H4 (cell line): Measurements from ENCODE around the gene KLC1. TPM values are rescaled to one million over a fixed set of nuclear protein-coding genes. Genes with fewer than 3 reads are reported as not detected.
"Not testable (repeated sequence)": the region's sequence is repeated elsewhere in the genome, so short reads cannot be mapped to it uniquely, and the experiment has no call there.

ENCODE experiments used
- DNase-seq: peaks from one replicate; pipeline ENCODE4 v3.0.0-alpha.2; 2015; ENCODE audit warnings: low spot score
- total RNA-seq: library from RNA; depleted of rRNA; stranded (reverse); fragments of >200 nt; shearing (Covaris generic); gene quantifications from 2 replicates; pipeline ENCODE4 v1.2.3, GENCODE V29; 2014

KLC1 gene
- total RNA-seq, 1 experiment from 2014 or later = 75.5 TPM

DNA sequence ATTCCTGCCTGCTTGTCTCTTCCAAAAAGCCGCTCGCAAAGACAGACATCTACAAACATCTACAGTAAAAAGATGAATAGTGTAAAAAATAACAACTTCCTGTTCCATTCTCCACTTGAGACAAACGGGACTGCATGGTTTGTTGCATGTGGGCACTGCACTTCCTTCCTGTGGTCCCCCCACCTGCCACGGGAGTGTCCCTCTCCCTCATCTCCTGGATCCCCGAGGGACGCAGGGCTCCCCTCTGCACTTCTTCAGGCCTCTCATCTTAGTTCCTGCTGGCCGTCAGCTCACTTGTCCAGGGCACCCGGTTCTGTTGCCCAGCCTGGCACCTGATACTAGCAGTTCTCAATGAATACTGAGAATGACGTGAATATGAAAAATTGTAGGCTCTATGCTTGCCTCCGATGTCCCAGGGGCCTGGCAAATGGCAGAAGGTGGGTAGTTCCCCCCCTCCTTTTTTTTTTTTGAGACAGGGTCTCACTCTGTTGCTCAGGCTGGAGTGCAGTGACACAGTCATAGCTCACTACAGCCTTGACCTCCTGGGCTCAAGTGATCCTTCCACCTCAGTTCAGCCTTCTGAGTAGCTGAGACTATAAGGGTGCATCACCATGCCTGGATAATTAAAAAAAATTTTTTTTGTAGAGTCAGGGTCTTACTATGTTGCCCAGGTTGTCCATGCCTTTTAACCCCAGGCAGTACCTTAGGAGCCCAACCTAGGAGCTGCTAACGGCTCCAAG is 3.5 kb upstream of the KLC1 start:
- no peak for DNase-seq

DNA sequence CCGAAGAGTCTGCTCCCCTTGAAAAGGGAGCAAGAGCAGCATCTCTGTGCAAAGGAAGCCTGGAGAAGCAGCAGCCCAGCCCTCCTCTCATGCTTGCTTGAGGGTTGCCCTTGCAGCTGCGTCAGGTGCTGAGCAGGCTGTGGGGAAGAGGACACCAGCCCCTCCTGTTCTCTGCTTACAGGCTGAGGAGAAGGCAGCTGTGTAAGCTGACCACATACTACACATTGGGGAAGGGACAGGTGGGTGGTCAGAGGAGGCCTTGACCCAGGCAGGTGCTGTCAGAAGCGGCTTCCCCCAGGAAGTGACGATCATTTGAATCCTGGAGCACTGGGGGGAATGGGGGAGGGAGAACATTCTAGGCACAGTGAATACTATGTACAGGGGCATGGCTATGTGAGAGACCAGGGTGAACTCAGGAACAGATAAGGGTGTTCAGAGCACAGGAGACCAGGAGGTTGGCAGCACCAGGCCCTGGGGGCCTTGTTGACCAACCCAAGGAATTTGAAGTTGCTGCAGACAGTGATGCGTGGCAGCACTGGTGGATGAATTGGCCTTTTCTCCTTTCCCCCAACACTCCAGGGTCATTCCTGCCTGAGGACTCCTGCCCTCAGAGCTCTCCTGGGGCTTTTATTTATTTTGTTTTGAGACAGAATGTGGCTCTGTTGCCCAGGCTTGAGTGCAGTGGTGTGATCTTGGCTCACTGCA is 2.7 kb upstream of the KLC1 start:
- DNase-seq = no peak

DNA sequence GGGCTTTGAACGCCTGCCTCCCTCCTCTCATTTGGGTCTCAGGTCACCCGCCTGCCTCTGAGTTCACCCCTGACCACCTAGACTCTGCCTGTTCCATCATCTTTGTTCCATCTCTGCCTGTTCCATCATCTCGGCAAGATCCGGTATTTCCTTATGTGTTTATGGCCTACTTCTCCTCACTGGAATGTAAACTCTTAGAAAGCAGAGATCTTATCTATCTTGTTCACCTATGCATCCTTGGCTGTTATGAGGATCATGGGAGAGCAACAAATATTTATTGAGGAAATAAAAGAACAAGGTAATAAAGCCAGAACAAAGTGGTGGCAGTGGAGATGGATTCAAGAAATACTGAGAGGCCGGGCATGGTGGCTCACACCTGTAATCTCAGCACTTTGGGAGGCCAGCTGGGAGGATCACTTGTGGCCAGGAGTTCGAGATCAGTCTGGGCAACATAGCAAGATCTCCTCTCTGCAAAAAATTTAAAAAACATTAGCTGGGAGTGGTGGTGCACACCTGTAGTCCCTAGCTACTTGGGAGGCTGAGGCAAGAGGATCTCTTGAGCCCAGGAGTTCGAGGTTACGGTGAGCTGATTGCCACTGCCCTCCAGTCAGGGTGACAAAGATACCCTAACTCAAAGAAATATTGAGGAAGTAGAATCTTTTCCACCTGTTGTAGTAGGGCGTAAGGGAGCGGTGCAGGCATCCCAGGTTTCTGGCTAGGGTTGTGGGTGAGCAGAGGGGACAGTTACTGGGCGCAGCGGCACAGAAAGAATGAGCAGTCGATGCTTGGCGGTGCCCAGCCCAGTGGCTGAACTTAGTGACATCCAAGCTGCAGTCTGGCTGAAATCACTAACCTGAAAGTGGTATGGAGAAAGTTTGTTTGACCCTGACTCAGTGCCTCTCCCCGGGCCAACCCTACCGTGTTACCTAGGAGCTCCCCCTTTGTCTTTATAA is 1.7 kb upstream of the KLC1 start:
- no peak for DNase-seq

DNA sequence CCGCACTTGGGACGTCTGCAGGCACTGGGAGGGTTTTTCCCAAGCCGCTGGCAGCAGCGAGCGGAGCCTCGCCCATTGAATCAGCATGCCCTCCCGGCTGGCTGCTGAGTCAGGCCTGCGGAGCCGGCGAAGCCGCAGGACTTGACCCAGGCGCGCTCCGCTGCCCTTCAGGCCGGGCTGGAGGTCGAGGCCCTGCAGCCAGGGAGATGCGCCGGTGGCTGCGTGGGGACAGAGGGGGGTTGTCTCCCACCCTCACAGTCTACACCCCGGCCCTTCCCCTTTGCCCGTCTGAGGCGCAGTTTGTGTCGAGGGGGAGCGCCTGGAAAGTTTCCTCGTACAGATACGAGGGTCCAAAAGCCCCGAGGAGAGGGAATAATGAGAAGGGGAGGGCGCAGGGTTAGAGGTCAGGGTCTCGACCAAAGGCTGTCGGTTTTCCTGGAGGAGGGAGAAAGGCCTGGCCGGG is 759 bp upstream of the KLC1 start:
- peak; percentile 37 for DNase-seq

DNA sequence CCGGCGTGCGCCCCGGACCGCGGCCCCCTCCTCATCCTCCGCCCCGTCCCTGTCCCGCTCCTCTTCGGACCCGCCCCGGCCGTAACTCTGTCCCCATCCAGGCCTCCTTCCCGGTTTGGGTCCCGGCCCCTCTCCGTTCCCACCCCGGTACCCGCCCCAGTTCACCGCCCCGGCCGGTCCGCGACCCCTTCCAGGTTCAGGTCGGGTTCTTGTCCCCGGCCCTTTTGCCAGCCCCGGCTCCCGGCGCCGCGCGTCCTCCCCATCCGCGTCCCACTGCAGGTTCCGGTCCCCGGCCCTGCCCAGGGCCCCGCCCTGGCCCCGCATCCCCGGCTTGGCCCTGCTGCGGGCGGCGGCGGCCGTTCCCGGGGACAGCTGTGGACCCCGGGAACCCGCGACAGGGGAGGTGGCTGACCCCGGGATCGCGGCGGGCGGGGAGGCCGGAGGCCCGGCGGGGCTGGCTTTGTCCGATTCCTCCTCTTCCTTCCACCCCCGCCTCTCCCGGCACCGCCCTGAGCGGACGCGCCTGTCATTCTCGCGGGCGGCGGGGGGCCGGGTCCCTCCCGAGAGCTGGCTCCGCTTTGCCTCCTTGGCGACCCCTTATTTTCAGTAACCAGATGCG is 601 bp downstream of the KLC1 start:
- DNase-seq = no peak

DNA sequence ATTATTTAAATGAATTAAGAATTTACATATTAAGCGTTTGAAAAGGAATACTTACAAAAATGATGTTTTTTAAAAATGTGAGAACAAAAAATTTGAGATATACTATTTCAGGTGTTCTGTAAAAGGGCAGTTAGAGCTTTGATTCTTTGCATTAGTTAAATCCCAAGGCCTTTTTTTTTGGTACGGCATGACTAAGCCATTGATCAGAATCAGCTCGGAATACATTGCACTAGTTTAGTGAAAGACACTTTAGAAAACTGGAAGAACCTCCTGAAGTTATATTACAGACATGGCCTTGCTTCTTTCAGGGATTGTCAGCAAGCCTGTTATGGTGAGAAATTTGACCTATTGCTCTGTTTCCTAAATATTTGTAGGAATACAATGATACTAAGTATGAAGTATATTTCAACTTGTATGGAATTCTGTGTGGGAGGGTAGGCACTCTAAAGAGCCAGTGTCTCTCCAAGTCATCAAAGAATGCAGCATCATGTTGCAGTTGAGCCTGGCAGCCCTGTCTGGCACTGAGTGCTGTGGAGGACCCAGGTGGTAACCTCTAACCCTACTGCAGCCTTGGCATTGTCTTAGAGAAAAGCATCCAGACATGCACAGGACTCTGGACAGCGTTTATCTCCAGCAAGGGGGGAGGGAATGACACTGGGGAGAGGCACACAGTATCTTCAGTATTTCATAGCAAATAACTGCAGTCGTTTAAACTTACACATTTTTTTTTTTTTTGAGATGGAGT is 1.5 kb downstream of the KLC1 start:
- DNase-seq = no peak

DNA sequence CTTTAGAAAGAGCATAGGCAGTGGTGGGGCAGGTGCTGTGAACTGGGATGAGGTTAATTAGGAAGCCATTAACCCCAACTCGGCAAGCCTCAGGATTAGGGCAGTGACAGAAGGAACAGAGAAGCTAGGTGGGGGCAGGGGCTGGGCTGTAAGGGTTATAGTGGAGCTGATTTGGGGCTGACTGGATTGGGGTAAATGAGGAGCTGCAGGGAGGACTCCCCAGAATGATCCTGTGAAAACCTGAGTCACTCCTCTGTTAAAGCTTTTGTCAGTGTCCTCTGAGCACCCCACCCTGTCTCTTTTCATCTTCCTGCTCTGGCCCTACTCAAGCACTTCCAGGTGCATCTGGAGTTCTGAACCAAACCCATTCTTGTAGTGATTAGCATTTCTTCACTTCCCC is 4.4 kb downstream of the KLC1 start:
- no peak for DNase-seq

DNA sequence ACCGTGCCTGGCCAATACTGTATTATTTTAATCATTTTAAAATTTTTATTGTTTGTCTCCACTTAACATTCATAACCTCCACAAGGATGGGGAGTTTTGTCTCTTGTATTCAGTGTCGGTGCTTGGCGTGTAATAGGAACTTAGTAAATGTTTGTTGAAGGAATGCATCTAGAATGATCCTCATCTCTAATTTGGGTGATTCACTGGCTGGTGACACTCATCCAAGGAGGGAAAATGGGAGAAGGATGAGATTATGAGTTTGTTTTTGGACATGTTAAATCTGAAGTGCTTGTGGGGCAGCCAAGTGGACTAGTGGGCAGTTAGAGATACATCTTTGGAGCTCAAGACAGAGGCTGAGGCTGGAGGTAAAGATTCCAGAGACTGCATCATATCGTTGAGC is 5.1 kb downstream of the KLC1 start:
- no peak for DNase-seq

DNA sequence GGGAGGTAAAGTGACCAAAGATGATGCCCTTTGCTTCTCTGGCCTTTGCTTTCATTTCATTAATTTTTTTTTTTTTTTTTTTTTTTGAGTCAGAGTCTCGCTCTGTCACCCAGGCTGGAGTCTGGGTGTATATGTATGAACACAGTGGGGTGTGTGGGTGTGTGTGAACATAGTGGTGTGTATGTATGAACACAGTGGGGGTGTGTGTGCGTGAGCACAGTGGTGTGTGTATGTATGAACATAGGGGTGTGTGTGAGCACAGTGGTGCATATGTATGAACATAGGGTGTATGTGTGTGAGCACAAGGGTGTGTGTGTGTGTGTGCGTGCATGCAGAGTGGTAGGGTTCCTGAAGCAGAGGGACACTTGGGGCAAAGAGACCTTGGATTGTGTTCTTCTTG is 9.6 kb downstream of the KLC1 start:
- no peak for DNase-seq

DNA sequence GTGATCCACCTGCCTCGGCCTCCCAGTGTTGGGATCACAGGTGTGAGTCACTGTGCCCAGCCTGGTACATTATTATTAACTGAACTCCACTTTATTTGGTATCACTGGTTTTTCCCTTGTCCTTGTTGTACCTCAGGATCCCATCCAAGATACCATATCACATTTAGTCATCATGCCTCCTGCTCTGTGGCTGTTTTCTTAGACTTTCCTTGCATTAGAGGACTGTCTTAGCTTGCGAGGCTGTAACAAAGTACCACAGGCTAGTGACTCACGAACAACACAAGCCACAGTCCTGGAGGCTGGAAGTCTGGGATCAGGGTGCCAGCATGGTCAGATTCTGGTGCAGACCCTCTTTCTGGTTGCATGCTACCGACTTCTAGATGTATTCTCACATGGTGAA is 12.2 kb downstream of the KLC1 start:
- DNase-seq = no peak

DNA sequence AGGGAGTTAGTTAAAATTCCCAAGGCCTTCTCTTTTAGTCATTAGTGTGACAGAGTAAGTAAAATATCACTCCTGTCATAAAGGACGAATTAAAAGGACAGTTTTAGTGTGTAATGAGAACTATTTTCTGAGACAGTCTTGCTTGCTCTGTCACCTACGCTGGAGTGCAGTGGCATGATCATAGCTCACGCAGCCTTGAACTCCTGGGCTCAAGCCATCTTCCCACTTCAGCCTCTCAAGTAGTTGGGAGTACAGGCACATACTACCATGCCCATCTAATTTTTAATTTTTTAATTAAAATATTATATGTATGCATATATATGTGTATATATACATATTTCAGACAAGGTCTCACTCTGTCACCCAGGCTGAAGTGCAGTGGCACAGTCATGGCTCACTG is 17.2 kb downstream of the KLC1 start:
- no peak for DNase-seq

DNA sequence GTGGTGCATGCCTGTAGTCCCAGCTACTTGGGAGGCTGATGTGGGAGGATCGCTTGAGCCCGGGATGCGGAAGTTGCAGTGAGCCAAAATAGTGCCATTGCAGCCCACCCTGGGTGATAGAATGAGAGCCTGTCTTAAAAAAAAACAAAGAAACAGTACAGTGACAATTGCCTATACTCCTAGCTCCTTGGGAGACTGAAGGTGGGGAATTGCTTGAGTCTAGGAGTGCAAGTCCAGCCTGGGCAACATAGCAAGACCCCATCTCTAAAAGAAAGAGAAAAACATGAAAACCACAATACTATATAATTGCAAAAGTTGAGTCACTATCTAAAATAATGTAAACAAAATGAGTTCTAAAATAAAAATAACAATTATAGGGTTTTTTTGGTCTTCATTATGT is 20.0 kb downstream of the KLC1 start:
- no peak for DNase-seq

DNA sequence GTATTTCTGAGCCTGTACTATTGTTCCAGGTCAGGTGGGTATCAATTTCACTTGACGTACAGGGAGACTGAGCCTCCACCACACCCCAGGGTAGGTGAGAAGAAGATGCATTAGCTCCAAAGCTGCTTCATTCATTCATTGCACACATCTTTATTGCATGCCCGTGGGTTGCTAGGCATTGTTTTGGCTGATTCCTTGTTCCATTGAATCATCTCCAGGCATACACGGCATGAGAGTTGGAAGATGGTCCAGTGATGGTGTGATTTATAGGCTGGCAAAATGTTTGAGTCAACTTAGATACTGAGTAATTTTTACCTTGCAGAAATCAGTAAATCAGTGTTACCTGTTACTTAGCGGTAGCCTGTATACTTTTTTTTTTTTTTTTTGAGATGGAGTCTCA is 21.2 kb downstream of the KLC1 start:
- DNase-seq = no peak

DNA sequence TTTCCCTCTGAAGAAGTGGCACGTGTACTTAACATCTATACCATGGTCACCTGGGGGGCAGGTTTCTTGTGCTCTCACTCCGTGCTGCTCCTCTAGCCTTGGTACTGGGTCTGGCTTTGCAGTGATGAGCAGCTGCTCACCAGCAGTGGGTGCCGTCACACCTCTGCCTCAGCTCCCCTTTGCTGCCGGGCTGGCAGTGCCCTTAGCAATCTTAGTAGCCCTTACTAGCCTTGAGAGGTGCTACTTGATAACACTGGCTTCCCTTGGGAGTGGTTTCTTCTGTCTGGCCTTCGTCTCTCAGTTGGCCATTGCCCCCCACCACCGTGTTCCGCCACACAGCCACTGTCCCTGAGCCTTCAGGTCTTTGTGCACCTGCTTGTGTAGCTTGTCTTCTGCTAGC is 22.6 kb downstream of the KLC1 start:
- DNase-seq = no peak

DNA sequence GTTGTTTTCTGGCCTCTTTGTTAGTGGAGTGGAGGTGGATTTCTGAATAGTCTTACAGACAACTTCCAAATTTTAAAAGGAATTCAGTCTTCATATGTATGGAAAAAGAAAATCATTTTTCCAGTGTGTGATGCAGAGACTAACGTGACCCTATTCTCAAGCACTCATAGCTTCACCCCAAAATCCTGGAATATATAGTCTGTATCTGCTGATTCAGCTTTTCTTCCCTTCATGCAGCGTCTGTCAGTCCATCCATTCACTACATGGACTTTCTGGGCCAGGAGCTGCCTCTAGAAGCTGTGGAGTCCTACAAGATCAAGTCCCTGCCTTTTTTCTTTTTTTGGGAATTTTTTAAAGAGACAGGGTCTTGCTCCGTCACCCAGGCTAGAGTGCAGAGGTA is 23.8 kb downstream of the KLC1 start:
- no peak for DNase-seq

DNA sequence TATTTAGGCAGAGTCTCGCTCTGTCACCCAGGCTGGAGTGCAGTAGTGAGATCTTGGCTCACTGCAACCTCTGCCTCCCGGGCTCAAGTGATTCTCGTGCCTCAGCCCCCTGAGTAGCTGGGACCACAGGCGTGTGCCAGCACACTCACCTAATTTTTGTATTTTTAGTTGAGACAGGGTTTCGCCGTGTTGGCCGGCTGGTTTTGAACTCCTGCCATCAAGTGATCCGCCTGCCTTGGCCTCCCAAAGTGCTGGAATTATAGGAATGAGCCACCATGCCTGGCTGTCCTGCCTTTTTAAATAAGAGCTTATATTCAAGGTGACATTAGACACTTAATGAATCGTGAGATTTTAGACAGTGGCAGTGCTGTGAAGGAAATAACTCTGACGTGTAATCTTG is 24.3 kb downstream of the KLC1 start:
- DNase-seq = not testable (repeated sequence)

DNA sequence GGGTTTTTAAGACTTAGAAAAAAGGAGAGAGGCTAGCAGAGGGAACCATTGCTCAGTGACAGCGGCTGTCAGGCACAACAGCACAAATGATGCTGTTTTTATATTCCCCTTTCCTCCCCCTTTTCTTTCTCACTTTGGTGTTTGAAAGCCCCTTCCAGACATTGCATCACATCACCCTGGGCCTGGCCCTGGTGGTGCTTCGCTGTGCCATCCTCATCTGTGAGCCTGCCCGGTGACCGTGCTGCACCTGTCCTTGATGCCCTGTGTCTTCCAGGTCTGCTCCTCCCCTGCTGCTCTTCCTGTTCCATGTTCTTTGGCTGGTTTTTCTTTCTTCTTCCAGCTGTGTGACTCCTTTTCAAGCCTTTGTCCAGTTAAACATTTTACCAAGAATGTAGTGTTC is 24.8 kb downstream of the KLC1 start:
- DNase-seq = no peak

DNA sequence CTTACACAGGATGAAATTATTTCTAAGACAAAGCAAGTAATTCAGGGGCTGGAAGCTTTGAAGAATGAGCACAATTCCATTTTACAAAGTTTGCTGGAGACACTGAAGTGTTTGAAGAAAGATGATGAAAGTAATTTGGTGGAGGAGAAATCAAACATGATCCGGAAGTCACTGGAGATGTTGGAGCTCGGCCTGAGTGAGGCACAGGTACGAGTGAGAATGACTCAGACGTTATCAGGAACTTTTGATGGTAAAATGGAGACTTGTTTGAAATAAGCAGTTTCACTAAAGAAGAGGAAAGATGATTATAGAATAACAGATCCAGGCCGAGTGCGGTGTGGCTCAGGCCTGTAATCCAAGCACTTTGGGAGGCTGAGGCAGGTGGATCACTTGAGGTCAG is 25.6 kb downstream of the KLC1 start:
- DNase-seq = no peak

DNA sequence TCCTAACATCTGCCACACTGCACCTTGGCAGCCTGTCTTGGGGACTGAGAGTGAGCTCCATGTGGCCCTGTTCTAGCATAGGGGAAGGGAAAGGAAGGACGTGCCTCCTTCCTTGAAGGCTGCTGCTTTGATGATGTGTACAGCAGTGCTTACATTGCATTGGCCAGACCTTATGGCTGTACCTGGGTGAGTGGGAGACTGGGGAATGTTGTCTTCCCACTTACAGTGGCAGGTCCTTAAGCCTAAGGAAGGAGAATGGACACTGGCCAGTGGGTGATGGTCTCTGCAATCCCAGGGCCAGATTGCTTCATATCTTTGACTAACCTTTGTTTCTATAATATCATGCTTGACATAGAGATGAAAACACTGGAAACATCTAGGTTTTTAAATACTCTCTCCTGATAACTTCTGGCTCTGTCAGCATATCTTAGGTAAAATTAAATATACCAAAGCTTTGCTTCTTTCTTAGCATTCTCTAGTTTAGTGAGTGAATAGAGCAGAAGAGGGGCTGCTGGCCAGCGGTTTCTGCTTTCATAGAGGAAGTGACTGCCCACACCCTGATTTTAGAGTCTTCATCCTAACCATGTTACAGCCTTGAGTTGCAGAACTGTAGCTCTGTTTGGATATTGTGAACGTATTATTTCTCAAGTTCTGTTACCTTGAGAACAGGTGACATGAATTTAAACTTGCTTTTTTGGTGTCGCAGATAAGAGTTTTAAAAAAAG is 27.2 kb downstream of the KLC1 start:
- DNase-seq = no peak

DNA sequence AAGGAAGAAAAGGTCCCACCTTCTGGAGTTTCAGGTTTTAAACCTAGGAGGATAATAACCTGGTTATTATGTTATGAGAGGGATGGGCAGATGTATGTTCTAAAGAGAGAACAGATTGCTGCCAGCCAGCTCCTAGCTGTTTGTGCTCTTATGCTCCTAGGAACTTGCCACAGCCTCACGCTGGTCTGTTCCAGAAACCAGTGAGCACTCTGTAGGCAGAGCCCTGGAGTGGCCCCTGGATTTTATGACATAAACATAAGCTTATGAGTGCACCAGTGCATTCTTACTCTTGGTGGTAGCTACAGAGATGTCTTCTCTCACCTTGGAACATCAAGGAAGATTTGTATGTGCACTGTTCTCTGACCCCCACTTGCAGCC is 27.7 kb downstream of the KLC1 start:
- DNase-seq = no peak

DNA sequence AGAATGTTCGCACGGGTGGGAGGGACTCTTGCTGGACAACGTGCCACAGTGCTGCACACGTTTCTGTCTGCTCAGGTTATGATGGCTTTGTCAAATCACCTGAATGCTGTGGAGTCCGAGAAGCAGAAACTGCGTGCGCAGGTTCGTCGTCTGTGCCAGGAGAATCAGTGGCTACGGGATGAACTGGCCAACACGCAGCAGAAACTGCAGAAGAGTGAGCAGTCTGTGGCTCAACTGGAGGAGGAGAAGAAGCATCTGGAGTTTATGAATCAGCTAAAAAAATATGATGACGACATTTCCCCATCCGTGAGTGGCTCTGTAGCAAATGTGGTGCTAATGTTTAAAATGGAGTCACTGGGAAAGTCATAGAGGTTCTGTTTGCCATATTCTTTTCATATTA is 28.5 kb downstream of the KLC1 start:
- DNase-seq = no peak
